A549 (cell line): ENCODE results near the gene GTF2A1. TPM values are rescaled to one million over a fixed set of nuclear protein-coding genes. Genes with fewer than 3 reads are reported as not detected.

ENCODE experiments used
- ATAC-seq, 2 experiments: fragments of 200-7000 bp in 1 of 2; fragments of >200 bp in 1 of 2; cut with Nextera tagmentation in 1 of 2; cut with Tn5 transposase in 1 of 2; 3 replicates each; pipeline versions ENCODE4 v1.8.0 to v1.9.1; 2018 to 2020; ENCODE audit warnings: mild to moderate bottlenecking in 1 of 2, moderate library complexity in 1 of 2
- CTCF ChIA-PET: fragments of 300-600 bp; sonication (Branson Sonifier 250); formaldehyde crosslinking; extraction: SDS; loops from one replicate; lab custom pipeline; 2021; ENCODE audit warnings: antibody characterized with exemption, inconsistent platforms; lab: Yijun Ruan, JAX
- POLR2A ChIA-PET: fragments of 350-600 bp; formaldehyde crosslinking; extraction: SDS; loops from one replicate; lab custom pipeline; 2021; ENCODE audit warnings: antibody characterized with exemption, inconsistent platforms; lab: Yijun Ruan, JAX
- DNase-seq, 2 experiments: peaks; one replicate each; pipeline versions ENCODE4 v3.0.0 to v3.0.0-alpha.2; 2011 to 2016; ENCODE audit warnings: low read depth in 1 of 2, low spot score in 1 of 2
- FAIRE-seq: peaks from 2 replicates; lab custom pipeline; 2011; peaks lifted over from hg19 to GRCh38; lab: Jason Lieb, UNC
- H3K27ac ChIP-seq, 2 experiments: fragments of >200 bp; sonication (Bioruptor Twin); formaldehyde crosslinking; 3 replicates each; pipeline ENCODE4 v1.5.1; 2016 to 2017
- H3K4me1 ChIP-seq: fragments of >200 bp; sonication (Bioruptor Twin); formaldehyde crosslinking; 3 replicates; pipeline ENCODE4 v1.6.1; 2016
- H3K4me2 ChIP-seq: fragments of >200 bp; sonication (Bioruptor Twin); formaldehyde crosslinking; 3 replicates; pipeline ENCODE4 v1.6.1; 2016
- H3K4me3 ChIP-seq: fragments of >200 bp; sonication (Bioruptor Twin); formaldehyde crosslinking; 3 replicates; pipeline ENCODE4 v1.5.1; 2016
- H3K9me3 ChIP-seq: fragments of >200 bp; sonication (Bioruptor Twin); formaldehyde crosslinking; 3 replicates; pipeline ENCODE4 v1.6.1; 2016
- CBX8 ChIP-seq: fragments of 200-600 bp; sonication (generic); IDR thresholded peaks from 2 replicates; pipeline ENCODE4 v1.6.1; 2016
- GATA3 ChIP-seq: IDR thresholded peaks from 2 replicates; pipeline ENCODE4 v1.6.1; 2012; ENCODE audit warnings: borderline replicate concordance
- HOXA7 ChIP-seq: fragments of 250-450 bp; sonication (Bioruptor Pico); IDR thresholded peaks from 2 replicates; pipeline ENCODE4 v1.5.0; 2020; ENCODE audit warnings: mild to moderate bottlenecking, moderate library complexity
- HOXB13 ChIP-seq: fragments of 250-450 bp; sonication (Bioruptor Pico); IDR thresholded peaks from 2 replicates; pipeline ENCODE4 v1.5.0; 2020; ENCODE audit warnings: low read depth, mild to moderate bottlenecking, moderate library complexity
- HOXB5 ChIP-seq: fragments of 250-450 bp; sonication (Bioruptor Pico); IDR thresholded peaks from 2 replicates; pipeline ENCODE4 v1.5.0; 2020; ENCODE audit warnings: mild to moderate bottlenecking, moderate library complexity
- MAFK ChIP-seq: fragments of 450-650 bp; IDR thresholded peaks from 2 replicates; pipeline ENCODE4 v1.6.1; 2014; ENCODE audit not compliant: partially characterized antibody
- MAZ ChIP-seq: fragments of 150-350 bp; IDR thresholded peaks from 2 replicates; pipeline ENCODE4 v1.6.1; 2014; ENCODE audit warnings: antibody characterized with exemption, low read depth, low read length, borderline replicate concordance
- RAD21 ChIP-seq, 2 experiments: fragments of >200 bp in 1 of 2; sonication (Bioruptor Twin) in 1 of 2; formaldehyde crosslinking in 1 of 2; IDR thresholded peaks in 1 of 2; conservative IDR thresholded peaks in 1 of 2; 2 replicates in 1 of 2; 3 replicates in 1 of 2; pipeline ENCODE4 v1.6.1; 2012 to 2018; ENCODE audit warnings: inconsistent platforms in 1 of 2
- RARB ChIP-seq: fragments of 250-450 bp; sonication (Bioruptor Pico); IDR thresholded peaks from 2 replicates; pipeline ENCODE4 v1.8.0; 2021; ENCODE audit warnings: mild to moderate bottlenecking, moderate library complexity
- RNF2 ChIP-seq: fragments of 200-600 bp; sonication (generic); IDR thresholded peaks from 2 replicates; pipeline ENCODE4 v1.6.1; 2016; ENCODE audit warnings: low read depth, mild to moderate bottlenecking, antibody characterized with exemption, moderate library complexity, borderline replicate concordance
- WGBS: methylation state at CpG from one replicate; pipeline ENCODE4 v1.1.6; 2017; ENCODE audit errors: missing lambda C conversion rate; 5-methylcytosine and 5-hydroxymethylcytosine counted together
- polyA plus RNA-seq, 4 experiments: library from polyadenylated mRNA; depleted of rRNA in 3 of 4; stranded (reverse); fragments of >200 nt; fragmentation: RNase III in 1 of 4; extraction: RNeasy Plus Mini Kit Qiagen cat#74134 plus additional on column Dnase treatment in 1 of 4; gene quantifications; 2 replicates in 3 of 4; 3 replicates in 1 of 4; pipeline ENCODE4 v1.2.3, GENCODE V29; 2011 to 2017
- TF ChIP-seq, protein P1 (sequence below): fragments of 150-350 bp; IDR thresholded peaks from 2 replicates; pipeline ENCODE4 v1.6.1; 2014; ENCODE audit warnings: low read depth, mild to moderate bottlenecking, low read length
- TF ChIP-seq, protein P2 (sequence below): fragments of 200-600 bp; sonication (generic); IDR thresholded peaks from 2 replicates; pipeline ENCODE4 v1.6.1; 2016; ENCODE audit warnings: antibody characterized with exemption, mild to moderate bottlenecking, moderate library complexity
- TF ChIP-seq, protein P3 (sequence below): fragments of >200 bp; sonication (Bioruptor Twin); formaldehyde crosslinking; IDR thresholded peaks from 3 replicates; pipeline ENCODE4 v1.6.1; 2016
- TF ChIP-seq, protein P4 (sequence below): IDR thresholded peaks from 2 replicates; pipeline ENCODE4 v1.6.1; 2012

GTF2A1 gene
- polyA plus RNA-seq, 2 of the 4 experiments (the other 2 are of a cell fraction), result 12.5 to 19.6 TPM

DNA sequence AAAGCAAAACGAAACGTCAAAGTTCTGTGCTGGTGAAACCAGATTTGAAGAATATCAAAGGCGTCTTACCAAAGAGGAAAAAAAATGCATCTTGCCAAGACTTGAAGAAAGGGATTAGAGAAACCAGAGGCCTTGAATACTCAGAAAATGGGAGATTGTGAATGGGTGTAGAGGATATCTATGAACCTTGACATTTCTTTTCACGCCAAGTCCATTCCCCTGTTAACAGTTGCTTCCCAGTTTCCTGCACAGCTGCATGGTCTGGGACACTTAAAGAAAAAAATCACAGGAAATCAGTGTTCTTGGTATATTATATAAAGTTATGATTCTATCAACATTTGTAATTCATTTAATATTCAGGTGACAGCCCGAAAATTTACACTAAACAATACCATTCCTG lies 1.4 kb upstream of the GTF2A1 start:
- WGBS, result 97% methylated on average over 5 of the region's 5 CpGs
- FAIRE-seq (no peak), DNase-seq (no peak), ATAC-seq (no peak)
- H3K9me3 ChIP-seq, result peaks cover 5% of the 10 kb centered on the region; the same call in 1 of the 3 replicates
- H3K27ac ChIP-seq, result peak overlapping the region; percentile 96
- H3K4me2 ChIP-seq, result peak overlapping the region; percentile 78
- ChIA-PET CTCF (interaction anchor here (1.1 to 1.4 kb wide), 2 partner anchors 12 to 15 kb away, joined by 3 read pairs; no protein-coding TSS in a partner anchor), POLR2A (no interaction called here)
- TF ChIP-seq RARB (no peak), HOXB5 (CRISPR knock-in tag) (no peak), MAFK (no peak), RAD21 (conservative IDR thresholded peaks at IDR 0.05 in 1 of 2, IDR thresholded peaks at IDR 0.05 in 1 of 2) (no peak), MAZ (no peak), CBX8 (no peak)
- TF ChIP-seq, protein P1, sequence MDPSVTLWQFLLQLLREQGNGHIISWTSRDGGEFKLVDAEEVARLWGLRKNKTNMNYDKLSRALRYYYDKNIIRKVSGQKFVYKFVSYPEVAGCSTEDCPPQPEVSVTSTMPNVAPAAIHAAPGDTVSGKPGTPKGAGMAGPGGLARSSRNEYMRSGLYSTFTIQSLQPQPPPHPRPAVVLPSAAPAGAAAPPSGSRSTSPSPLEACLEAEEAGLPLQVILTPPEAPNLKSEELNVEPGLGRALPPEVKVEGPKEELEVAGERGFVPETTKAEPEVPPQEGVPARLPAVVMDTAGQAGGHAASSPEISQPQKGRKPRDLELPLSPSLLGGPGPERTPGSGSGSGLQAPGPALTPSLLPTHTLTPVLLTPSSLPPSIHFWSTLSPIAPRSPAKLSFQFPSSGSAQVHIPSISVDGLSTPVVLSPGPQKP, result no peak
- TF ChIP-seq, protein P2, sequence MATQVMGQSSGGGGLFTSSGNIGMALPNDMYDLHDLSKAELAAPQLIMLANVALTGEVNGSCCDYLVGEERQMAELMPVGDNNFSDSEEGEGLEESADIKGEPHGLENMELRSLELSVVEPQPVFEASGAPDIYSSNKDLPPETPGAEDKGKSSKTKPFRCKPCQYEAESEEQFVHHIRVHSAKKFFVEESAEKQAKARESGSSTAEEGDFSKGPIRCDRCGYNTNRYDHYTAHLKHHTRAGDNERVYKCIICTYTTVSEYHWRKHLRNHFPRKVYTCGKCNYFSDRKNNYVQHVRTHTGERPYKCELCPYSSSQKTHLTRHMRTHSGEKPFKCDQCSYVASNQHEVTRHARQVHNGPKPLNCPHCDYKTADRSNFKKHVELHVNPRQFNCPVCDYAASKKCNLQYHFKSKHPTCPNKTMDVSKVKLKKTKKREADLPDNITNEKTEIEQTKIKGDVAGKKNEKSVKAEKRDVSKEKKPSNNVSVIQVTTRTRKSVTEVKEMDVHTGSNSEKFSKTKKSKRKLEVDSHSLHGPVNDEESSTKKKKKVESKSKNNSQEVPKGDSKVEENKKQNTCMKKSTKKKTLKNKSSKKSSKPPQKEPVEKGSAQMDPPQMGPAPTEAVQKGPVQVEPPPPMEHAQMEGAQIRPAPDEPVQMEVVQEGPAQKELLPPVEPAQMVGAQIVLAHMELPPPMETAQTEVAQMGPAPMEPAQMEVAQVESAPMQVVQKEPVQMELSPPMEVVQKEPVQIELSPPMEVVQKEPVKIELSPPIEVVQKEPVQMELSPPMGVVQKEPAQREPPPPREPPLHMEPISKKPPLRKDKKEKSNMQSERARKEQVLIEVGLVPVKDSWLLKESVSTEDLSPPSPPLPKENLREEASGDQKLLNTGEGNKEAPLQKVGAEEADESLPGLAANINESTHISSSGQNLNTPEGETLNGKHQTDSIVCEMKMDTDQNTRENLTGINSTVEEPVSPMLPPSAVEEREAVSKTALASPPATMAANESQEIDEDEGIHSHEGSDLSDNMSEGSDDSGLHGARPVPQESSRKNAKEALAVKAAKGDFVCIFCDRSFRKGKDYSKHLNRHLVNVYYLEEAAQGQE, result no peak
- TF ChIP-seq, protein P3, sequence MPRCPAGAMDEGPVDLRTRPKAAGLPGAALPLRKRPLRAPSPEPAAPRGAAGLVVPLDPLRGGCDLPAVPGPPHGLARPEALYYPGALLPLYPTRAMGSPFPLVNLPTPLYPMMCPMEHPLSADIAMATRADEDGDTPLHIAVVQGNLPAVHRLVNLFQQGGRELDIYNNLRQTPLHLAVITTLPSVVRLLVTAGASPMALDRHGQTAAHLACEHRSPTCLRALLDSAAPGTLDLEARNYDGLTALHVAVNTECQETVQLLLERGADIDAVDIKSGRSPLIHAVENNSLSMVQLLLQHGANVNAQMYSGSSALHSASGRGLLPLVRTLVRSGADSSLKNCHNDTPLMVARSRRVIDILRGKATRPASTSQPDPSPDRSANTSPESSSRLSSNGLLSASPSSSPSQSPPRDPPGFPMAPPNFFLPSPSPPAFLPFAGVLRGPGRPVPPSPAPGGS, result no peak
- TF ChIP-seq, protein P4, sequence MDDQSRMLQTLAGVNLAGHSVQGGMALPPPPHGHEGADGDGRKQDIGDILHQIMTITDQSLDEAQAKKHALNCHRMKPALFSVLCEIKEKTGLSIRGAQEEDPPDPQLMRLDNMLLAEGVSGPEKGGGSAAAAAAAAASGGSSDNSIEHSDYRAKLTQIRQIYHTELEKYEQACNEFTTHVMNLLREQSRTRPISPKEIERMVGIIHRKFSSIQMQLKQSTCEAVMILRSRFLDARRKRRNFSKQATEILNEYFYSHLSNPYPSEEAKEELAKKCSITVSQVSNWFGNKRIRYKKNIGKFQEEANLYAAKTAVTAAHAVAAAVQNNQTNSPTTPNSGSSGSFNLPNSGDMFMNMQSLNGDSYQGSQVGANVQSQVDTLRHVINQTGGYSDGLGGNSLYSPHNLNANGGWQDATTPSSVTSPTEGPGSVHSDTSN, result no peak
- peaks cover 24% of the 10 kb centered on the region for H3K4me1 ChIP-seq
- H3K4me3 ChIP-seq, result no peak overlapping the region; the same call in 2 of the 3 replicates

DNA sequence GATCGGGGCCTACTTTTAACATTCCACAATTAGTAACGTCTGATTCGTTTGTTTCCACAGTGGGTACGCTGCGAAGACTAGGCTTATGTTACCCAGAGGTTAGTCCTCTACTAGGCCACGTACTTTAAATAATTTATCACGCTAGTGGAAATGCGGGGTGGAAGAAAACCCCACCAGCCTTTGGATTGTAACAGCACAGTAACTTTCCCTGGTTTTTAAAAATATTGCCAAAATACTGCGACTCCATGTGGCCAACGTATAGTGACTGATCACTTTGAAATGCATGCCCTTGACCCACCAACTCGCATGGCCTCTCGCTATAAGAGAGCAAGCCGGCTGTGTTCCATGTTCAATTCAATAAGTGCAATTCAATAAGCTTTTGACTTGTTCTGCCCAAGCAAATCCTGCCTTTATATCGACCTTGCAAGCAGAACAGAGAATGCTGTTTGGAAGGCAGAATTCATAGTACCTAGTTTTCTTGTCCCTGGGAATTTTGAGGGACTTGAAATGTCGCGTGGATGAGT lies 882 bp upstream of the GTF2A1 start:
- H3K4me3 ChIP-seq, result peak overlapping the region; percentile 89
- ChIA-PET CTCF (interaction anchor here (0.8 to 1.4 kb wide), 2 partner anchors 15 to 238 kb away, joined by 3 read pairs; no protein-coding TSS in a partner anchor), POLR2A (interaction anchor here (1.1 to 1.6 kb wide), 8 partner anchors 8 to 312 kb away, joined by 3 to 21 read pairs (median 6); partner anchors contain the start of gene SEL1L)
- H3K4me1 ChIP-seq, result peaks cover 24% of the 10 kb centered on the region
- 59% methylated on average over 16 of the region's 16 CpGs for WGBS
- peak overlapping the region; percentile 78 for H3K4me2 ChIP-seq
- peak overlapping the region; percentile 96 for H3K27ac ChIP-seq
- no peak for FAIRE-seq
- TF ChIP-seq HOXA7 (CRISPR knock-in tag) (0 out of 2 replicates have a peak, but pooled peaks have one; percentile 75), HOXB5 (CRISPR knock-in tag) (0 out of 2 replicates have a peak, but pooled peaks have one; percentile 8), GATA3 (no peak), HOXB13 (peak; percentile 15; the same call in 1 of the 2 replicates), RNF2 (0 out of 2 replicates have a peak, but pooled peaks have one; percentile 65)
- no peak for ATAC-seq
- H3K9me3 ChIP-seq, result peaks cover 5% of the 10 kb centered on the region; the same call in 1 of the 3 replicates
- peak in 1 of 2 experiments; percentile 3 for DNase-seq
